A375 (cell line): ENCODE data around the gene IGFN1. TPM values are rescaled to one million over a fixed set of nuclear protein-coding genes. Genes with fewer than 3 reads are reported as not detected.

Source experiments
- total RNA-seq: library from RNA; depleted of rRNA; stranded (reverse); fragments of >200 nt; shearing (Covaris generic); gene quantifications from 2 replicates; pipeline ENCODE4 v1.2.3, GENCODE V29; 2014; rRNA removed

Gene IGFN1
- 0.32 and 0.49 TPM in 2 replicates for total RNA-seq

DNA sequence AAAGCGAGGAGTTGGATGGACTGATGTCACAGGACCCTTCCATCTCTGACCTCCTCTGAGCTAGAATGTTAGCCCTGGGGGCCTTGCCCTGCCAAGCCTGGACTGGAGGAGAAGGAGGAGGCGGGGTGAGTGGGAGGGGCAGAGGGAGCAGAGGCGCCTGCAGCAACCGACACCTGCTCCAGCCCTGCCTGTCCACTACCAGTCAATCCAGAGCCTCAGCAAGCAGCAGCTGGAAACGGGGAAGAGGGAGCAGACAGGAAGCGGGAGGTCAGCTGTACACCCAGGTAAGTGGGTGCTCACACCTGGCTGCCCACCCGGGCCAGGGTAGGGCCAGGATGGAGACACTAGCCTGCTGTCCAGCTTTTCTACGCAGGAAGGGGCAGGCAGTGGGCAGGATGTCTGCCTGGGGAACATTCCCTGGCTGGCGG is at the start of gene IGFN1:
TSS of gene IGFN1 (plus strand) at position 201 of the 428 bp plus-strand sequence. CDS start 2,470 bp downstream, outside the sequence.

DNA sequence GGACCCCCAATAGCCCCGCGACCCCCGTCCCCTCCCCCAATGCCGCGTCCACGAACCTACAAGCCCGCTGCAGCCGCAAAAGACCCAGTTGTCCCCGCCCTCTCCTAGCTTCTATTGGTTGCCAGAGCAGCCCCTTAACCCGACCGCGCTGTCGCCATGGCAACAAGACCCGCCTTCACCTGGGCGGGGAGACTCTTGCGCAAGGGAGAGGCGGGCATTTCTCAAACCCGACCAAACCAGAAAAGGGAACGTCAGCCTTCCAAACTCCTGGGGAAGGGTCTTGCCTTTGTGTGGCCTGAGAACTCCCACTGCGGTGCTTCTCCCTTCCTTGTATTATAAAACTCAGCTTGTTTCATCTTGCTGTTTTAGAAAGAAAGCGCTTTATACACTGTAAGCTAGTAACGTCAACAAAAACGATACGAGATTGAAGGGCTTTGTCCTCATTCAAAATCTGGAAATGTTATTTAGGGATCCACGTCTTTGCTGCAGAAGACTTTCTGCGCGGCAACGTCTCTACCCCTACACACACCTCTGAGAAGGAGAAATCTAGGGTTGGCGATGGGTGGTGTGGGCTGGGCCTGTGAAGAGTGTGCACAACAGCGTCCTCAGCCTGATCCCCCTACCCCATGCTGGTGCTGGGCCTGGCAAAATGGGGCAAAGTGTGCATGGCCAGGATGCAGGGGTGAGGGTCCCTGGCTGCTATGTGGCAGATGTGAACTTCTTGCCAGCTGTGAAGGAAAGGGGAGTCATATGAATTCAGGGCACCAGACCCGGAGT is 36.0 kb upstream of the IGFN1 start, which contains the start of gene TMEM9:
TSS of gene TMEM9 (minus strand) at position 86 of the 777 bp plus-strand sequence. CDS start 551 bp downstream, outside the sequence.

Other genes with a start within 250 kb of the IGFN1 start
- gene KIF21B, start 167.1 kb upstream of the IGFN1 start, total RNA-seq: 19.9 and 20.8 TPM in 2 replicates
- gene CACNA1S, start 78.4 kb upstream of the IGFN1 start, total RNA-seq: 0.03 and 0.08 TPM in 2 replicates
- gene ASCL5, start 63.6 kb upstream of the IGFN1 start, total RNA-seq: not detected in 2 replicates
- 106 and 111 TPM in 2 replicates for gene TMEM9, start 36.4 kb upstream of the IGFN1 start, total RNA-seq
- gene PKP1, start 92.7 kb downstream of the IGFN1 start, total RNA-seq: not detected in 2 replicates
- gene TNNT2, start 186.9 kb downstream of the IGFN1 start, total RNA-seq: 0.03 and 0.11 TPM in 2 replicates
- 4.4 and 6.4 TPM in 2 replicates for gene LAD1, start 208.5 kb downstream of the IGFN1 start, total RNA-seq
- gene TNNI1, start 230.9 kb downstream of the IGFN1 start, total RNA-seq: not detected in 2 replicates